GM18511 (cell line): Measurements from ENCODE around the gene DNAH3.
"Not testable (repeated sequence)": the region's sequence is repeated elsewhere in the genome, so short reads cannot be mapped to it uniquely, and the experiment has no call there.

Source experiments
- ATAC-seq: cut with Tn5 transposase; IDR thresholded peaks from one replicate; pipeline ENCODE4 v1.9.1; 2021; ENCODE audit warnings: mild to moderate bottlenecking, moderate library complexity; ENCODE audit not compliant: unreplicated experiment

The DNAH3 gene

DNA sequence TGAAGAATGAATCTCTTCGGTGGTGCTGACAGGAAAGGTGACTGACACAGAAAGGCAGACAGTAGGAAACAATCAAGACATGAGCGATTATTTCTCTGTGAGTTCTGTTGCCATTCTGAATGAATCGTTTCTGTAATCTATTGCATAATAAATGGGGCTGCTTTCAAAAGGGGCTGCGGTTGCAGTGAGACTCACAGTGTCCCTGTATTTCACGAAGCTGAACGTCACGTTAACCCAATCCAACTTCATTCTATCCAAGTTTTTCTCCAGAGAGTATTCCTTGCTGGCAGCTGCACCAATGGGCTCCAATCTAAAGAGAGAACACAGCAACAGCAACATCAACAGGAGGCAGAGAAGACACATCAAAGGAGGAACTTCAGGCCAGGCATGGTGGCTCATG is 75.4 kb downstream of the DNAH3 start:
- no peak for ATAC-seq

DNA sequence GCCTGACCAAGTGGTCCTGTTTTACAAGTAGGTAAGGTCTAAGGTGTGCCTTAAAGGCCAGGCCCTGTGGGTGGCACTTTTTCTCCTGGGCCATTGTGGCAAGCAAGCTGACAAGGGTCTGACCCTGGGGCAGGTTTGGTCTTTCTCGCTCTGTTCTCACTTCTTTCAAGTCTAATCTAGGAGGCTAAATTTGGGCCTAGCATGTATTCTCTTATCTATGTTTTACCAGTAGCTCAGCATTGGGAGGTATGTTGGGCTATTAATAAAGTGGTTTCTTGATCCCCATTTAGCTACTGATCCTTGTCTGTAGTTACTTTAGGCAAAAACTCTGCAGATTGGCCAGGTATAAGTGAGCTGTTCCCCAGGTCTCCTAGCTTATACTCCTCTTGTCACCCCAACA is 77.7 kb downstream of the DNAH3 start:
- no peak for ATAC-seq

DNA sequence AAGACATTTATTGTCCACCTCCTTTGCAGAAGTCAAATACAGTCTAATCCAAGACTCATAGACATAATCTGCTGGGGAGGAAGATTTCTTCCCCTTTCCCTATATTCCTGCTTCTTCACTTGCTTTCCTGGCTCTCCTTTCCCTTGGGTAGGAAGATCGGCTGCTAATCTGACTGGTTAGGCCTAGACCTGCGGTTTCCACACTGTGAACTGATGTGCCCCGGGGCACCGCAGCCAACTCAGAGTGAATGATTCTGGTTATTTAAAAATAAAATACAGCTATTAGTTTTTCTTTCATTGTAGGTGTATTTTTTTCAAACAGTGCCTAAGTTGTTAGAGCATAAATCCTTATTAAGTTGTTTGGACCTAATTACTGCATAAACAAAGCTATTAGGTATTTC is 78.9 kb downstream of the DNAH3 start:
- no peak for ATAC-seq

DNA sequence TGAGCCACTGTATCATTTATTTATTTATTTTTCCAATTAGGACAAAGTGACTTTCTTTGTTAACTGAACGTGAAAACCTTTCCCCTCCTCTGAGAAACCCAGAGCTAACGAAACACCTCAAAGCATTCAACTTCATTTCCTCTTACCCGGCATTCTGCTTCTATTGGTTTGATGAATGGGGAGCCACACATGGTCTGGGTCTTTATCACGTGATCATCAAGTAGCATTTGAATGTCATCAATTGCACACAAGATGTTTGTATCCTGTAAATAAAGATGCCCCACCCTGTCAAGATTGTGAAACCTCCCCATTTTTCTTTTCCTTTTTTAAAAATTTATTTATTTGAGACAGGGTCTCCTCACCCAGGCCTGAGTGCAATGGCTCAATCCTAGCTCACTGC is 80.1 kb downstream of the DNAH3 start:
- ATAC-seq, result no peak

DNA sequence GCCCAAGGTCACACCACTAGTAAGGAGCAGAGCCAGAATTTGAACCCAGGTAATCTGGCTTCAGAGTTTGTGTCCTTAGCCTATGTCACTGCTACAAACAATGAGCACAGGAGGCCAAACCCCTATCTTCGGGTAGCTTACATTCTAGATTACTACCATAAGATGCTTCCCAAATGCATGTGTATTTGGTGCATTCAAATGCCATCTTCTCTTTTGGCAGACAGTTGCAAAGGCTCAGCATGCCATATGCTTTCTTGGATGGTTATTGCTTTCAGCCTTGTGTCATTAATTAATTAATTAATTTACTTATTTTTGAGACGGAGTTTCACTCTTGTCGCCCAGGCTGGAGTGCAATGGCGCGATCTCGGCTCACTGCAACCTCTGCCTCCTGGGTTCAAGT is 80.7 kb downstream of the DNAH3 start:
- ATAC-seq, result no peak

DNA sequence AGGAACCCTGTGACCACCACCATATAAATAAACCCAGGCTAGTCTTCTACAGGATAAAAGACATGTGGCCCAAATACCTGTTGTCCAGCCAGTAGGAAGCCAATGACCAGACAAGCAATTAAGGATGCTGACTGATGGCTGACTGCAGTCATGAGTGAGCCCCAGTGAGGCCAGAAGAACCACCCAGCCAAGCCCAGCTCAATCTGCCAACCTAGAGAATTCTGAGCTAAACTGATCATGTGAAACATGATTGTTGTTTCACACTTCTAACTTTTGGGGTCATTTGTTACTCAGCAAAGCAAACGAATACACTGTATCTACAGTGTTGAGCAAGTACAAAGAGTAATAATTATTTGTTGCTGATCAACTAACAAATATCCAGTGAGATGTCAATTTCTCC is 86.4 kb downstream of the DNAH3 start:
- no peak for ATAC-seq

DNA sequence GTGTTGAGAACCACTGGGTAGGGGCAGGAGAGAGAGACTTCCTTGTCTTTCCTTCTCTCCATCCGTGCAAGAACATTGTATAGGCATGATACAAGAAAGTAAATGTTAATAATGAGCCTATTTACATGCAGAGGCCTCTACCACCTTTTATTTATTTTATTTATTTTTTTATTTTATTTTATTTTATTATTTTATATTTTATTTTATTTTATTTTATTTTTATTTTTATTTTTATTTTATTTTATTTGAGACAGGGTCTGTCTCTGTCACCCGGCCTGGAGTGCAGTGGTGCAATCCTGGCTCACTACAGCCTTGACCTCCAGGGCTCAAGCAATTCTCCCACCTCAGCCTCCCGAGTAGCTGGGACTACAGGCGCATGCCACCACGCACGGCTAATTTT is 87.3 kb downstream of the DNAH3 start:
- not testable (repeated sequence) for ATAC-seq

DNA sequence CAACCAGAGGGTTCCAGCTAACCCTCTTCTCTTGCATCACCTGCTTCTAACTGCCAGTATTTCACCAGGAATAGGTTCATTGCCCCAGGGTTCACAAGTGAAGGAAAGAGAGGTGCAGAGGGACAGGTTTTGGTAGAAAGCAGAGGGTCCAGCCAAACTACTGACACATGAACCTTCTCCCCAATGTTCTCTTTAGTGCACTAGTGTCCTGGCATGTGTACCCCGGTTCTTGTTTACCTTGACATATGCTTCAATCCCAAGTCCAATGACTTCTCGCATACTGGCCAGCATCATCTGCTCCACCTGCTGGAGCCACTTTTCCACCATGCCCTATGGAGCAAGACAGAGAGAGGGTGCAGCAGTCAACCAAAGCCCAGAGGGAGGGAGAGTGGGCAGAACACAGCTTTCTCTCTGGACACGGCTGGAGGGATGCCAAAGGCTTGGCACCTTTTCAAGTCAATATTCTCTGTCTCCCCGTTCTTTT is 90.6 kb downstream of the DNAH3 start:
- no peak for ATAC-seq

DNA sequence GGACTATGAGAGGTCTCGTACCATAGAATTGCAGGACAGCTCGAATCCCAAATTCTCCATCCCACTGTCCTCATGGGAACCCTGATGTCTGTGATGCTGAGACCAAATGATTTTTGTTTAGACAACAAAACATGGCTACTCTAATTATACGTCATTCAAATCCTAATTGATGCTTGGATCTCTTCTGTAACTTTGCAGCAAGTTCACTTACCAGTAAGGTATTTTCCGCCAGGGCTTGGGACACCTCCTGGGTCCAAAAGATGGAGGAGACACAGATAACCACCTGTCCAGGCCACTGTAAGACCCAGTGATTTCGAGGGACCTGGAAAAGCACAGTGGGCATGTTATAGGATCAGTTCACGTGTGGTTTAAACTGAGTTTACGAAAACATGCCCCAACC is 92.8 kb downstream of the DNAH3 start:
- ATAC-seq, result no peak

DNA sequence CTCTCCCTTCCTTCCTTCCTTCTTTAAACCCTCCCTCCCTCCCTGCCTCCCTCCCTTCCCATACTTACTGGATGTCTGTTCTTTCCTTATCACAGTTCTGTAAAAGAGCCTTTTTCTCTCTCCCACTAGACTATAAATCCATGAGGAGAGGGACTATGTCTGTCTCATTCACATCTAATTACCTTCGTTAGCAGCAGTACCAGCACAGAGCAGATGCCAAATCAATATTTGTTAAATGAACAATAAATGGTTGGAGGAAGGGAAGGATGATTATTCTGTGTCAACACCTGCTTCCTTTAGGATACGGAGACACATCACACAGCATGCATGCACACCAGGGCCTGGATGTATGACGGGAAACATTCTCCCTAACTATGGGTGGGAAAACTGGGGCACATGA is 94.2 kb downstream of the DNAH3 start:
- no peak for ATAC-seq

DNA sequence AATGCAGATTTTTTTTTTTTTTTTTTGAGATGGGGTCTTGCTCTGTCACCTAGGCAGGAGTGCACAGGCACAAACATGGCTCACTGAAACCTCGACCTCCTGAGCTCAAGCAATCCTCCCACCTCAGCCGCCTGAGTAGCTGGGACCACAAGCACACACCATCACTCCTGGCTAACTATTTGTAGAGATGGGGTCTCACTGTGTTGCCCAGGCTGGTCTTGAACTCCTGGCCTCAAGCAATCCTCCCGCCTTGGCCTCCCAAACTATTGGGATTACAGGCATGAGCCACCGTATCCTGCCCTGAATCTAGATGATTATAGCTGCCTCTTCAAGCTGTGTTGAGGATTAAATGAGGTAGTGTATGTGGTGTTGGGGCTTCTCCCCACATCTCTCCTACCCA is 94.9 kb downstream of the DNAH3 start:
- ATAC-seq, result not testable (repeated sequence)

DNA sequence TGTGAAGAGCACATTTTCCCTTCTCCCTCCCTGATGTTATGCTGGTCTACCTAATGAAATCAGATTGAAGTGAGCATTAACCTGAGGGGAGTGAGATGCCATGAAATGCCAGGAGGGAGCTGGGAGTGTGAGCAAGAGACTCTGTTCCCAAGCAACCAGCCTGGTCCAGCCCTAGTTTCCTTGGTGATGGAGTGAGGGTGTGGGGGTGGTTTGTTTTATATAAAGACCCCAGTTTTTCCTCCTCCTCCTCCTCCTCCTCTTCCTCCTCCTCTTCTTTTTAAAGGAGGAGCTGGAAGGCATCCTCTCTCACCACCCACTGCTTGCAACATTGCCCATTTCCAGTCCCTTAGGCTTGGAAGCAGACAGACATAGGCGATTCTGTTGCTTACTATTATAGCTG is 97.1 kb downstream of the DNAH3 start:
- ATAC-seq, result no peak

DNA sequence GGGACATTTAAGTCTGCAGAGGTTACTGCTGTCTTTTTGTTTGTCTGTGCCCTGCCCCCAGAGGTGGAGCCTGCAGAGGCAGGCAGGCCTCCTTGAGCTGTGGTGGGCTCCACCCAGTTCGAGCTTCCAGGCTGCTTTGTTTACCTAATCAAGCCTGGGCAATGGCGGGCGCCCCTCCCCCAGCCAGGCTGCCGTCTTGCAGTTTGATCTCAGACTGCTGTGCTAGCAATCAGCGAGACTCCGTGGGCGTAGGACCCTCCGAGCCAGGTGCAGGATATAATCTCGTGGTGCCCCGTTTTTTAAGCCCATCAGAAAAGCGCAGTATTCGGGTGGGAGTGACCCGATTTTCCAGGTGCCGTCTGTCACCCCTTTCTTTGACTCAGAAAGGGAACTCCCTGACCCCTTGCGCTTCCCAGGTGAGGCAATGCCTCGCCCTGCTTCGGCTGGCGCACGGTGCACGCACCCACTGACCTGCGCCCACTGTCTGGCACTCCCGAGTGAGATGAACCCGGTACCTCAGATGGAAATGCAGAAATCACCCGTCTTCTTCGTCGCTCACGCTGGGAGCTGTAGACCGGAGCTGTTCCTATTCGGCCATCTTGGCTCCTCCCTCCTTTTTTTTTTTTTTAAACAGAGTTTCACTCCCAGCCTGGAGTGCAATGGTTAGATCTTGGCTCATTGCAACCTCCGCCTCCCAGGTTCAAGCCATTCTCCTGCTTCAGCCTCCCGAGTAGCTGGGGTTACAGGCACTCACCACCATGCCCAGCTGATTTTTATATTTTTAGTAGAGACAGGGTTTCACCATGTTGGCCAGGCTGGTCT is 102.3 kb downstream of the DNAH3 start:
- ATAC-seq, result not testable (repeated sequence)

DNA sequence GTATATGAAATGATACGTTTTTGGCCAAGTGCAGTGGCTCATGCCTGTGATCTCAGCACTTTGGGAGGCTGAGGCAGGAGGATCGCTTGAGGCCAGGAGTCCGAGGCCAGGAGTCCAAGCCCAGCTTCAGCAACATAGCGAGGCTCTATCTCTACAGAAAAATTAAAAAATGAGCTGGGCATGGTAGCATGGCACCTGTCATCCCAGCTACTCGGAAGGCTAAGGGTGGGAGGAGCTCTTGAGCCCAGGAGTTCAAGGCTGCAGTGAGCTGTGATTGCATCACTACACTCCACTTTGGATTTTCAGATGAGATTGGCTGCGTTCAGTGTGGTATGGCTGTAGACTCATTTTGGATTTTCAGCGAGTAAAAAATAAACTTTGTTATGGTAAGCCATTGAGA is 112.4 kb downstream of the DNAH3 start:
- no peak for ATAC-seq

DNA sequence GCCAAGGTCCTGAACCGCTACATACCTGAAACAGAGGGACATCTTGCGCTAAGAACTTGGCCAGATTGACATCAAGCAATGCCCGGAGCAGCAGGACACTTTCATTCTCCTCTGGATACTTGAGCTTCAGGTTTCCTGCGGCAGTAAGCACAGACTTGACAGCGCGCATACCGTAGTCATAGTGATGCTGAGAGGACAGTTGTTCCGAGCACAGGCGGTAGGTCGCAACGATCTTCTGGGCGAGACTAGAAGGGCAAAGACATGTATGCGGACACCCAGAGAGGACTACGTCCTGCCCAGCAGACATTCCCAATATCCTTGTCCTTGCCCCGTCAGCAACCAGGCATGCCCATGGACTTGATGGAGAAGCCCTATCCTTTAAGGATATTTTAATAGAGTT is 112.9 kb downstream of the DNAH3 start:
- no peak for ATAC-seq

DNA sequence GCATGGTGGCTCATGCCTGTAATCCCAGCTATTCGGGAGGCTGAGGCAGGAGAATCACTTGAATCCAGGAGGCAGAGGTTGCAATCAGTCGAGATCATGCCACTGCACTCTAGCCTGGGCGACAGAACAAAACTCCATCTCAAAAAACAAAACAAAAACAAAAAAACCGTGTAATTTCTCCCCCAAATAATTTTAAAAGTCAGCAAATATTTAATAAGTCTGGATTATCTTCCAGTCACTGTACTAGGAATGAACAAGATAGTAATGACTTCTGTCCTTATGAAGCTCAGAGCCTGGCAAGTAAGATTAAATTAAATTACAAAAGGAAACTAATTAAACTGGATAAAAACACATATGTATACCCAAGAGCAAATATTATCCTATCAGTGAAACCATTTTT is 113.5 kb downstream of the DNAH3 start:
- no peak for ATAC-seq

DNA sequence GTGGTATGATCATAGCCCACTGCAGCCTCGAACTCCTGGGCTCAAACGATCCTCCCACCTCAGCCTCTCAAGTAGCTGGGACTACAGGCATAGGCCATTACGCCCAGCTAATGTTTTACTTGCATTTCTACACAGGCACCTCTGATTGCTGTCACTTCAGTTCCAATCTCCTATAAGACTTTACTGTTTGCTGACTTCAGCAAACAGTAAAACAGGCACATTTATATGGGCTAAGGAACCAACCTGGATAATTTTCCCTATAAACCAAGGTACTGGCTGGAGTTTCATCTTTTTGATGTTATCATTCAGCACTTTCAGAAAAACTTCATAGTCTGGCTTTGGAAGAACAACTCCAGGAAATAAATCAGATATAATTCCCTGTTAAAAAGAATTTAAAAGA is 114.2 kb downstream of the DNAH3 start:
- ATAC-seq, result no peak

DNA sequence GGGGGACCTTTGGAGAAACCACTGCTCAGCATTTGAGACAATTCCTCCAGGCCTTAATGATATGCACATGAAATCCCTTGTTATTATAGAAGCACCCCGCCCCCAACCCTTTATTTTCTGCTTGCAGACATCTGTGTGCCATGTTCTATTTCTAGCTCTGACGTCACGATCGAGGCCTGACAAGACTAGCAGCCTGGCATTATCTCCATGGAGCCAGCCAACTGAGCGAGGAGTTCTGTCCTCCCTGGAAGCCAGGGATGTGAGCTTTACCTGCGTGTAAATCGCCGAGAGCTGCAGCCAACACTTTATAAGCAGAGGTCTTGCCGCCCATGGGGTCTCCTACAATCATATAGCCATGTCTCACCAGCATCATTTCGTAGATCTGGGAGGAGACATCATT is 116.9 kb downstream of the DNAH3 start:
- no peak for ATAC-seq

DNA sequence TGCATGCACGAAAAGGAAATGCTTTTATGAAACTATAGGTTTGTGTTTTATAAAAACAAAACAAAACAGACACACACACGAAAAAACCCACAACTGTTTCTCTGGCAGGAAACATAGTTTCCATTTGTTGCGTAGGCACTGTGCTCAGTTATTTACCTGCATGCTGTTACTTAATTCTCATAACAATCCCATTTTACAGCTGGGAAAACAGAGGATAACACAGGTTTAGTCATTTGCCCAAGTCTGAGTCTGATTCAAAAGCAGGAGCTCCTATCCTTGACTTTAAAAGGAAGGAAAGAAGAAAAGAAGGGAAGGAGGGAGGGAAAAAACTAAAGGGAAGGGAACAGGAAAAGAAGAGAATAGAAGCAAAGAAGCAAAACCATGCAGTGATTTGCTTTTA is 117.4 kb downstream of the DNAH3 start:
- ATAC-seq, result no peak

DNA sequence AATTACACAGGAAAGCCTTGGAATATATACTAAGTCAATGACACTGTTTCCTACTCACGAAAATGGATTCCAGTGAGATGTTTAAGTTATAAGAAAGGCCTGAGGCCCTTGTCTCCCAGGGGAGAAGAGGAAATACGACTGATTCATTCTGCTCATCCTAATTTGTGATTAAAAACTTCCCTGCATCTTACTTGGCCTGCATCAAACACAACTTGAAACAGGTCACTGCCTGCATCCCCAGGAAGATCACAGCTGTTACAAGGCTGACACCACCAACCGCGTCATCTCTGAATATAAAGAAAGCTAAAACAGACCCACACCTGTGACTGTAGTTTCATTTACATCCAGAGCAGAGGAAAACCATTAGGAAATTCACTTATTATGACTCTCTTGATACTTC is 121.9 kb downstream of the DNAH3 start:
- ATAC-seq, result no peak

DNA sequence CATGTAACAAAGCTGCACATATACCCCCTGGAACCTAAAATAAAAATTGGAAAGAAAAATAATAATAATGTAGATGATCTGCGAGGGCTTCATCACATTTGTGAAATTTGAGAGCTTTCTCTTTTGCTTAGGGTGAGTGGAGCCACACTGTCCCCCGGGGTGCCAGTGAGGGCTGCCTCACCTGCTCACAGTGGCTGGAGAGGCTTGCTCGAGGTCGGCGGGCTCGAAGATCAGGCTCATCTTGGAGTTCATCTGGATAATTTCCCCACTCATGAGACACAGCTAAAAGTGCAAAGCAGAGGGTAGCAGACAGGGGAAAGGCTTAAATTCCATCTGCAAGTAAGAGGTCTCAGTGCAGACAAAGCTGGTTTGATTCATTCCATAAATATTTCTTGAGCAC is 123.8 kb downstream of the DNAH3 start:
- ATAC-seq, result no peak

DNA sequence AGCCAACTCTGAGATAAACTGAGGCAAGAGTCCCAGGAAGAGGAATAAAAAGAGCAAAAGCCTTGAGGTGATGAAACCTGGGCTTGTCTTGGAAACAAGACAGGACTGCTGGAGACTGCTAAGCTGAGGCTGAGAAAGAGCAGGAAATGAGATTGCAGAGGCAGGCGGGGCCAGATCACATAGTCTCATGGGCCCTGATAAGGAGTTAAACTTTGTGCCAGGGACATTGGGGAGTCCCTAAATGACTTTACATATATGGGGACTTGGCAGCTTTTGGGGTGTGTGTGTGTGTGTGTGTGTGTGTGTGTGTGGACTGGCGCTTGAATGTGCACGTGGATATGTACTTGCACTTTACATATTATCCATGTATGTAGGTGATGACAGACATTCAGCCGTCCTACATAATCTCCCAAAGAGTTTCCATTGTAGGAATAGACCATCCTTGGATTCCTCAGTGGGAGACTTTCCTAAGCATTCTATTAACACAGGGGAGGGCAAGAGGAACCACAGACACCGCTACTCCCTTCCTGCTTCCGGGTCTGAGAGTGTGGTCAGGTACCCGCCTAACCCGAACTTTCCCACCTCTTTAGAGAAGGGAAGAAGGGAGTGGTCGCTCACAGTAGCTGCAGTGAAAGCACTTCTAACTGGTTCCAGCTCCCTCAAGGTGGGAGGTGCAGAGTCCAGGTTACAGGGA is 127.0 kb downstream of the DNAH3 start:
- ATAC-seq, result no peak
